DMS79 (cell line): ENCODE measurements around the gene DHCR7.

Source experiments
- DNase-seq: peaks from one replicate; lab custom pipeline; 2025; lab: John Stamatoyannopoulos, UW

DHCR7 gene

GRCh38 chr11:71456831-71457230, 8.6 kb upstream of the DHCR7 start:
- no peak for DNase-seq

GRCh38 chr11:71456294-71456693, 8.1 kb upstream of the DHCR7 start:
- DNase-seq: no peak

GRCh38 chr11:71454470-71455113, 6.4 kb upstream of the DHCR7 start:
- peak; percentile 6 for DNase-seq

GRCh38 chr11:71453918-71454304, 5.7 kb upstream of the DHCR7 start:
- DNase-seq: no peak

- peak; percentile 86 for DNase-seq
Observed at GRCh38 chr11:71453037-71453917, 5.1 kb upstream of the DHCR7 start, which contains the start of gene NADSYN1. Gene NADSYN1, plus strand, starts transcription at chr11:71453203. Its CDS starts 94 bp downstream, at chr11:71453297.

GRCh38 chr11:71452199-71453036, 4.2 kb upstream of the DHCR7 start:
- peak; percentile 47 for DNase-seq

- DNase-seq: peak; percentile 46
Observed at GRCh38 chr11:71451596-71452198, 3.5 kb upstream of the DHCR7 start.

- no peak for DNase-seq
Observed at GRCh38 chr11:71450939-71451338, 2.7 kb upstream of the DHCR7 start.

GRCh38 chr11:71450507-71450906, 2.3 kb upstream of the DHCR7 start:
- DNase-seq: no peak

- no peak for DNase-seq
Observed at GRCh38 chr11:71449596-71449995, 1.4 kb upstream of the DHCR7 start.

- DNase-seq: peak; percentile 33
Observed at GRCh38 chr11:71447791-71448256, 369 bp downstream of the DHCR7 start.

GRCh38 chr11:71446942-71447688, 1.1 kb downstream of the DHCR7 start:
- no peak for DNase-seq

GRCh38 chr11:71446150-71446549, 2.0 kb downstream of the DHCR7 start:
- DNase-seq: no peak

GRCh38 chr11:71444811-71445210, 3.4 kb downstream of the DHCR7 start:
- no peak for DNase-seq

GRCh38 chr11:71443736-71444445, 4.3 kb downstream of the DHCR7 start:
- DNase-seq: no peak

GRCh38 chr11:71442880-71443279, 5.3 kb downstream of the DHCR7 start:
- no peak for DNase-seq

- no peak for DNase-seq
Observed at GRCh38 chr11:71442123-71442522, 6.1 kb downstream of the DHCR7 start.

- no peak for DNase-seq
Observed at GRCh38 chr11:71441251-71441650, 6.9 kb downstream of the DHCR7 start.

- no peak for DNase-seq
Observed at GRCh38 chr11:71440021-71440755, 8.0 kb downstream of the DHCR7 start.

GRCh38 chr11:71438650-71439049, 9.5 kb downstream of the DHCR7 start:
- DNase-seq: no peak
